Naive thymus-derived CD4-positive, alpha-beta T cell (primary cell): Measurements from ENCODE around the gene ATP2A3. TPM values are rescaled to one million over a fixed set of nuclear protein-coding genes. Genes with fewer than 3 reads are reported as not detected.
"Not testable (repeated sequence)": the region's sequence is repeated elsewhere in the genome, so short reads cannot be mapped to it uniquely, and the experiment has no call there.

ENCODE experiments used
- ATAC-seq: fragments of 150-1000 bp; cut with Tn5 transposase; 2 replicates; pipeline ENCODE4 v1.10.0; 2021; ENCODE audit warnings: mild to moderate bottlenecking, moderate library complexity
- CTCF ChIA-PET: fragments of 350-600 bp; sonication (Branson Sonifier 250); formaldehyde crosslinking; loops from one replicate; lab custom pipeline; 2021; ENCODE audit warnings: antibody characterized with exemption; lab: Charles Lee
- POLR2A ChIA-PET: fragments of 350-600 bp; sonication (Branson Sonifier 250); formaldehyde crosslinking; loops from one replicate; lab custom pipeline; 2021; ENCODE audit warnings: antibody characterized with exemption, inconsistent platforms; lab: Charles Lee
- DNase-seq, 9 donors: peaks; one replicate each; pipeline versions ENCODE4 v3.0.0 to v3.0.0-alpha.2; 2020 to 2022; ENCODE audit warnings: mixed read lengths in 1 of 9
- H3K27ac ChIP-seq: one replicate; pipeline ENCODE4 v1.7.0; 2013; ENCODE audit warnings: mild to moderate bottlenecking, low read depth, low read length, moderate library complexity
- H3K27me3 ChIP-seq, 2 donors: one replicate each; pipeline ENCODE4 v1.7.0; 2013; ENCODE audit warnings: low read length in 2 of 2, mild to moderate bottlenecking in 2 of 2, moderate library complexity in 2 of 2; ENCODE audit not compliant: control insufficient read depth in 2 of 2, insufficient read depth in 2 of 2
- H3K36me3 ChIP-seq, 3 experiments: 1 replicate in 2 of 3; 2 replicates in 1 of 3; pipeline ENCODE4 v1.7.0; 2013; ENCODE audit warnings: low read length in 3 of 3, mild to moderate bottlenecking in 3 of 3, moderate library complexity in 1 of 3; ENCODE audit not compliant: insufficient read depth in 3 of 3, control insufficient read depth in 2 of 3
- H3K4me1 ChIP-seq, 2 donors: one replicate each; pipeline ENCODE4 v1.7.0; 2013; ENCODE audit warnings: low read length in 2 of 2, mild to moderate bottlenecking in 2 of 2, moderate library complexity in 1 of 2; ENCODE audit not compliant: control insufficient read depth in 2 of 2, insufficient read depth in 2 of 2
- H3K4me3 ChIP-seq: 2 replicates; pipeline ENCODE4 v1.7.0; 2013; ENCODE audit warnings: mild to moderate bottlenecking, low read length
- H3K9me3 ChIP-seq, 3 experiments: 1 replicate in 2 of 3; 2 replicates in 1 of 3; pipeline ENCODE4 v1.7.0; 2013; ENCODE audit warnings: low read length in 3 of 3; ENCODE audit not compliant: control insufficient read depth in 2 of 3
- H3K27ac Mint-ChIP-seq, 9 donors: one replicate each; pipeline ENCODE4 v1.8.0; 2020 to 2022; ENCODE audit warnings: mixed read lengths in 9 of 9, mild to moderate bottlenecking in 8 of 9, moderate library complexity in 5 of 9, inconsistent platforms in 2 of 9
- H3K27me3 Mint-ChIP-seq, 5 donors: one replicate each; pipeline ENCODE4 v1.8.0; 2021 to 2022; ENCODE audit warnings: mixed read lengths in 5 of 5, mild to moderate bottlenecking in 1 of 5
- H3K36me3 Mint-ChIP-seq, 5 donors: one replicate each; pipeline ENCODE4 v1.8.0; 2020 to 2022; ENCODE audit warnings: mixed read lengths in 5 of 5, mild to moderate bottlenecking in 3 of 5, inconsistent platforms in 1 of 5
- H3K4me1 Mint-ChIP-seq, 7 donors: one replicate each; pipeline ENCODE4 v1.8.0; 2020 to 2022; ENCODE audit warnings: mixed read lengths in 7 of 7, mild to moderate bottlenecking in 3 of 7, inconsistent platforms in 1 of 7
- H3K4me3 Mint-ChIP-seq, 10 donors: one replicate each; pipeline ENCODE4 v1.8.0; 2020 to 2022; ENCODE audit warnings: mild to moderate bottlenecking in 10 of 10, mixed read lengths in 10 of 10, moderate library complexity in 6 of 10, inconsistent platforms in 2 of 10
- H3K9me3 Mint-ChIP-seq, 11 donors: one replicate each; pipeline ENCODE4 v1.8.0; 2020 to 2022; ENCODE audit warnings: mixed read lengths in 11 of 11, mild to moderate bottlenecking in 4 of 11, inconsistent platforms in 1 of 11, moderate library complexity in 1 of 11
- intact Hi-C, 2 donors: fragments of 100-400 bp; cut with micrococcal nuclease; formaldehyde crosslinking; loops; one replicate each; pipeline ENCODE4 v1.15.1; 2023
- polyA plus RNA-seq, 2 donors: library from polyadenylated mRNA; unstranded; fragments of 300-500 nt; fragmentation: Illumina TruSeq; gene quantifications; one replicate each; pipeline ENCODE4 v1.2.3, GENCODE V29; 2021
- total RNA-seq, 6 experiments: library from RNA in 5 of 6; stranded (reverse) in 5 of 6; gene quantifications; 1 replicate in 5 of 6; 2 replicates in 1 of 6; pipeline ENCODE4 v1.2.3 and lab custom pipeline; 2021 to 2026

Gene ATP2A3
- total and polyA plus RNA-seq, 7 experiments from 2014 or later: 46.6 to 260 (median 157) TPM

- POLR2A ChIA-PET: no interaction called here
- CTCF ChIA-PET: interaction anchor here (0.8 to 1.0 kb wide), 2 partner anchors 9 to 80 kb away, joined by 3 read pairs; no protein-coding TSS in a partner anchor
Observed at GRCh38 chr17:3993493-3994220, 29.4 kb upstream of the ATP2A3 start.

DNA sequence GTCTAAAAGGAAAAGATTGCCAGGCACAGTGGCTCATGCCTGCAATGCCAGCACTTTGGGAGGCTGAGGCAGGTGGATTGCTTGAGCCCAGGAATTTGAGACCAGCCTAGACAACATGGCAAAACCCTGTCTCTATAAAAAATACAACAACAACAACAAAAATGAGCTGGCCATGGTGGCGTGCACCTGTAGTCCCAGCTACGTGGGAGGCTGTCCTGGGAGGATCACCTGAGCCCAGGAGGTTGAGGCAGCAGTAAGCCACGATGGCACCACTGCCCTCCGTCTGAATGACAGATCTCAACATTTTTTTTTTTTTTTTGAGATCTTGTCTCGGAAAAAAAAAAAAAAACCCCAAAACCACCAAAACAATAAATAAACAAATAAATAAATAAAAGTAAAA is 28.1 kb upstream of the ATP2A3 start:
- Mint-ChIP-seq H3K27me3 (peaks cover 0 to 34% (median 15%) of the 10 kb centered on the region in 5 donors), H3K27ac (no peak overlapping the region), H3K36me3 (no peaks in the 10 kb centered on the region), H3K9me3 (peaks cover 0 to 20% (median 4%) of the 10 kb centered on the region in 11 donors), H3K4me1 (peaks cover 0 to 2% (median 0%) of the 10 kb centered on the region in 7 donors), H3K4me3 (no peak overlapping the region)
- POLR2A ChIA-PET: no interaction called here
- no peaks in the 10 kb centered on the region for H3K4me1 ChIP-seq
- intact Hi-C loops: no loop called here
- H3K4me3 ChIP-seq: no peak overlapping the region
- CTCF ChIA-PET: interaction anchor here (0.6 kb wide), 1 partner anchor 102 kb away, joined by 3 read pairs; no protein-coding TSS in a partner anchor
- DNase-seq: no peak
- peaks cover 0 to 6% (median 0%) of the 10 kb centered on the region in 3 experiments for H3K9me3 ChIP-seq
- no peaks in the 10 kb centered on the region for H3K36me3 ChIP-seq
- ATAC-seq: no peak
- no peak overlapping the region for H3K27ac ChIP-seq
- H3K27me3 ChIP-seq: no peaks in the 10 kb centered on the region

More at GRCh38 chr17:3993493-3994220, 29.4 kb upstream of the ATP2A3 start:
- Histone ChIP-seq H3K27ac (no peak overlapping the region), H3K4me1 (no peaks in the 10 kb centered on the region), H3K27me3 (no peaks in the 10 kb centered on the region), H3K9me3 (peaks cover 0 to 6% (median 0%) of the 10 kb centered on the region in 3 experiments), H3K36me3 (no peaks in the 10 kb centered on the region), H3K4me3 (no peak overlapping the region)
- Mint-ChIP-seq H3K27me3 (peaks cover 0 to 38% (median 15%) of the 10 kb centered on the region in 5 donors), H3K27ac (no peak overlapping the region), H3K4me1 (peaks cover 0 to 2% (median 0%) of the 10 kb centered on the region in 7 donors), H3K4me3 (no peak overlapping the region), H3K9me3 (peaks cover 0 to 20% (median 4%) of the 10 kb centered on the region in 11 donors), H3K36me3 (no peaks in the 10 kb centered on the region)
- no peak for DNase-seq
- intact Hi-C loops: no loop called here
- no peak for ATAC-seq

- H3K4me3 ChIP-seq, H3K36me3 Mint-ChIP-seq, H3K4me1 ChIP-seq, H3K36me3 ChIP-seq, DNase-seq, ATAC-seq, H3K4me3 Mint-ChIP-seq, H3K27ac Mint-ChIP-seq, H3K27ac ChIP-seq, intact Hi-C loops, H3K9me3 ChIP-seq, H3K27me3 ChIP-seq, H3K4me1 Mint-ChIP-seq: not testable (repeated sequence)
- peaks cover 0 to 20% (median 4%) of the 10 kb centered on the region in 11 donors for H3K9me3 Mint-ChIP-seq
- H3K27me3 Mint-ChIP-seq: peaks cover 0 to 32% (median 15%) of the 10 kb centered on the region in 5 donors
- ChIA-PET POLR2A (interaction anchor here (0.6 kb wide), 1 partner anchor 970 kb away, joined by 3 read pairs; no protein-coding TSS in a partner anchor), CTCF (interaction anchor here (0.6 kb wide), 1 partner anchor 101 kb away, joined by 3 read pairs; no protein-coding TSS in a partner anchor)
Observed at GRCh38 chr17:3991699-3992098, 27.5 kb upstream of the ATP2A3 start.

DNA sequence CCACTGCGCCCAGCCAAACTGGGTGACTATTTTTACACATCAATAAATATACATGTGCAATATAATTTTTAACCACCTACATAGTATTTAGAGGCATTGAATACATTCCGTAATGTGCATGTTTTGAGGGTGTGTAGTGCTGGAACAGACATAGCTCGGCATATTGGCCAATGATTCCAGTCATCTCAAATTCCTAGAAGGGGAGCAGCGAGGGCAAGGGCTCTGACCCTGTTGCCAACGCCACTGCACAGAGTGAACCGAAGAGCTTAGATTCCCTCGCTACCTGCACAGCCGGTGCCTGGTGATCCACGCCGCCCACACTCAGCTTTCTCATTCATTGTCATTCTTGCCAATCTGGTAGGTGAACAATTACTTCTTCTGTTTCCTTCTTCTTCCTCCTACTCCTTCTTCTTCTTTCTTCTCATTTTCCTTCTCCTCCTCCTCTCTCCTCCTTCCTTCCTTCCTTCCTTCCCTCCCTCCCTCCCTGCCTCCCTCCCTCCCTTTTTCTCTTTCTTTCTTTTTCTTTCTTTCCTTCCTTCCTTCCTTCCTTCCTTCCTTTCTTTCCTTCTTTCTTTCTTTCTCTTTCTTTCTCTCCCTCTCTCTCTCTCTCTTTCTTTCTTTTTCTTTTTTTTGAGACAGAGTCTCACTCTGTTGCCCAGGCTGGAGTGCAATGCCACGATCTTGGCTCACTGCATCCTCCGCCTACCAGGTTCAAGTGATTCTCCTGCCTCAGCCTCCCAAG is 26.3 kb upstream of the ATP2A3 start:
- Histone ChIP-seq H3K4me3 (no peak overlapping the region), H3K9me3 (peaks cover 0 to 6% (median 0%) of the 10 kb centered on the region in 3 experiments), H3K36me3 (no peaks in the 10 kb centered on the region), H3K4me1 (no peaks in the 10 kb centered on the region), H3K27me3 (no peaks in the 10 kb centered on the region), H3K27ac (no peak overlapping the region)
- peaks cover 0 to 2% (median 0%) of the 10 kb centered on the region in 7 donors for H3K4me1 Mint-ChIP-seq
- intact Hi-C loops: no loop called here
- H3K27me3 Mint-ChIP-seq: peaks cover 0 to 26% (median 9%) of the 10 kb centered on the region in 5 donors
- no peak overlapping the region for H3K4me3 Mint-ChIP-seq
- CTCF ChIA-PET: no interaction called here
- H3K36me3 Mint-ChIP-seq: no peaks in the 10 kb centered on the region
- ATAC-seq: no peak
- peaks cover 0 to 12% (median 4%) of the 10 kb centered on the region in 11 donors for H3K9me3 Mint-ChIP-seq
- DNase-seq: no peak
- no peak overlapping the region for H3K27ac Mint-ChIP-seq
- POLR2A ChIA-PET: no interaction called here

GRCh38 chr17:3989041-3989886 is 25.0 kb upstream of the ATP2A3 start:
- Mint-ChIP-seq H3K27me3 (peaks cover 0 to 17% (median under 1%) of the 10 kb centered on the region in 5 donors), H3K4me3 (no peak overlapping the region), H3K9me3 (peaks cover 0 to 4% (median 0%) of the 10 kb centered on the region in 11 donors), H3K4me1 (peaks cover 0 to 5% (median 0%) of the 10 kb centered on the region in 7 donors), H3K27ac (no peak overlapping the region), H3K36me3 (no peaks in the 10 kb centered on the region)
- DNase-seq: no peak
- intact Hi-C loops: no loop called here
- Histone ChIP-seq H3K36me3 (no peaks in the 10 kb centered on the region), H3K27me3 (no peaks in the 10 kb centered on the region), H3K4me1 (no peaks in the 10 kb centered on the region), H3K9me3 (no peaks in the 10 kb centered on the region), H3K27ac (no peak overlapping the region), H3K4me3 (no peak overlapping the region)
- CTCF ChIA-PET: no interaction called here
- POLR2A ChIA-PET: interaction anchor here (0.8 to 1.6 kb wide), 3 partner anchors 16 to 238 kb away, joined by 3 to 6 read pairs (median 5); no protein-coding TSS in a partner anchor
- no peak for ATAC-seq
